ENCODE results near the gene INCA1. TPM values are rescaled to one million over a fixed set of nuclear protein-coding genes. Genes with fewer than 3 reads are reported as not detected.
A peak's percentile ranks its signal among the peaks of the same experiment; 100 is the strongest.

INCA1 gene
- total and polyA plus RNA-seq, 2 of the 8 experiments (the other 6 are each of a cell fraction or from before 2014, with no cell fraction given): 0.89 to 1.4 TPM

GRCh38 chr17:4969047-4969550 is 28.2 kb downstream of the INCA1 start:
- H2BK15ac ChIP-seq (ENCODE audit: low read length): peak overlapping the region; percentile 72; the same call in 1 of the 2 replicates
- peaks cover 0 to 16% of the 10 kb centered on the region in 2 experiments; a peak in 2 of 4 replicates for H3K79me2 ChIP-seq (ENCODE audit: control insufficient read depth in 1 of 2, insufficient read depth in 2 of 2, low read length in 2 of 2)
- H3K23me2 ChIP-seq (ENCODE audit: low read depth, low read length): peaks cover 19% of the 10 kb centered on the region; the same call in 1 of the 2 replicates
- H3K14ac ChIP-seq (ENCODE audit: insufficient read length): no peak overlapping the region
- TF ChIP-seq JUND (IDR thresholded peaks at IDR 0.05; ENCODE audit: low read length): no peak
- peak in 1 of 2 experiments; percentile 47; a peak in 1 of 3 replicates for TF ChIP-seq POLR2A (IDR thresholded peaks at IDR 0.05; ENCODE audit: control extremely low read depth in 1 of 2, low read depth in 2 of 2, low read length in 2 of 2)
- TF ChIP-seq TBP (IDR thresholded peaks at IDR 0.05; ENCODE audit: low read depth, low read length): peak; percentile 17; the same call in 1 of the 2 replicates
- H2AK5ac ChIP-seq (ENCODE audit: low read depth, low read length): 0 out of 2 replicates have a peak overlapping the region, but pooled peaks have one; percentile 86
- 45% methylated on average over 15 of the region's 15 CpGs; no CpG with 5 or more reads in 1 of the 2 experiments for WGBS, 2 experiments (ENCODE audit: extremely low coverage in 1 of 2, insufficient coverage in 1 of 2, insufficient read length in 1 of 2, insufficient replicate concordance in 2 of 2, low coverage in 1 of 2, low lambda C conversion rate in 2 of 2, missing lambda C conversion rate in 1 of 2)
- H3K23ac ChIP-seq (ENCODE audit: insufficient read length): no peak overlapping the region
- H3K56ac ChIP-seq (replicated peaks; ENCODE audit: insufficient read length, low read depth, low read length): peak overlapping the region; percentile 75
- peak overlapping the region; percentile 95 for H4K5ac ChIP-seq (ENCODE audit: insufficient read length, low read depth, low read length)
- H3K4me2 ChIP-seq (ENCODE audit: insufficient read depth in 1 of 2, low read depth in 2 of 2, low read length in 2 of 2): peak overlapping the region; percentile 92 to 99
- H2BK120ac ChIP-seq (replicated peaks; ENCODE audit: low read depth, low read length): no peak overlapping the region
- H4K20me1 ChIP-seq (replicated peaks in 1 of 2; ENCODE audit: control insufficient read depth in 1 of 2, insufficient read depth in 2 of 2, low read length in 2 of 2): peaks cover 2 to 11% of the 10 kb centered on the region in 2 experiments
- no peak overlapping the region for H2BK20ac ChIP-seq (ENCODE audit: low read length)
- DNase-seq (ENCODE audit: low read depth in 1 of 2, low spot score in 2 of 2) (no peak), FAIRE-seq (no peak)
- peaks cover 2 to 16% (median 9%) of the 10 kb centered on the region in 4 experiments for H3K4me1 ChIP-seq (replicated peaks in 1 of 4; ENCODE audit: control insufficient read depth in 3 of 4, insufficient read depth in 4 of 4, low read length in 3 of 4)
- H3K9me3 ChIP-seq (ENCODE audit: insufficient read depth in 2 of 2, low read depth in 1 of 2, low read length in 1 of 2): no peaks in the 10 kb centered on the region
- CTCF ChIA-PET (ENCODE audit: partially characterized antibody): interaction anchor here (1.0 to 6.2 kb wide), 4 partner anchors 9 to 60 kb away, joined by 3 to 31 read pairs (median 6); partner anchors contain the start of gene ENO3
- peaks cover 3% of the 10 kb centered on the region; the same call in 1 of the 2 replicates for H3K79me1 ChIP-seq (ENCODE audit: low read depth, low read length)
- no peak overlapping the region for H2AFZ ChIP-seq (ENCODE audit: low read length)
- peak overlapping the region; percentile 77 for H4K91ac ChIP-seq (replicated peaks; ENCODE audit: insufficient read length, low read length)
- H2BK12ac ChIP-seq (ENCODE audit: low read depth, low read length): peak overlapping the region; percentile 17; the same call in 1 of the 2 replicates
- peaks cover 0 to 15% (median 6%) of the 10 kb centered on the region in 4 experiments; a peak in 3 of 7 replicates for H3K27me3 ChIP-seq (replicated peaks in 1 of 4; ENCODE audit: control insufficient read depth in 3 of 4, extremely low read depth in 1 of 4, insufficient read depth in 3 of 4, low read length in 3 of 4)
- H4K8ac ChIP-seq (ENCODE audit: extremely low read depth, insufficient read depth, low read length): peak overlapping the region; percentile 26; the same call in 1 of the 2 replicates
- peak overlapping the region; percentile 55 for H3K4ac ChIP-seq (replicated peaks; ENCODE audit: insufficient read length, low read depth, low read length)
- peaks cover 0 to 11% (median 0%) of the 10 kb centered on the region in 4 experiments; a peak in 1 of 8 replicates for H3K36me3 ChIP-seq (ENCODE audit: control insufficient read depth in 2 of 4, insufficient read depth in 4 of 4, low read length in 3 of 4)
- POLR2A ChIA-PET (ENCODE audit: partially characterized antibody): interaction anchor here (0.6 to 32.4 kb wide), 12 partner anchors 9 to 243 kb away, joined by 3 to 987 read pairs (median 5); partner anchors contain the start of genes C17orf107, CAMTA2, ENO3 and INCA1
- H3K27ac ChIP-seq (ENCODE audit: low read depth, low read length): no peak overlapping the region; the same call in 1 of the 2 replicates
- peak overlapping the region; percentile 93 for H3K18ac ChIP-seq (ENCODE audit: extremely low read depth, low read length)
- H3K4me3 ChIP-seq (ENCODE audit: extremely low read depth in 1 of 4, insufficient read depth in 2 of 4, low read depth in 3 of 4, low read length in 4 of 4): peak overlapping the region; percentile 71 to 90 (median 85)
- peak overlapping the region; percentile 96 for H2BK5ac ChIP-seq (ENCODE audit: low read depth, low read length)
- peak overlapping the region in 3 of 4 experiments; percentile 31 to 93 (median 77); a peak in 6 of 7 replicates for H3K9ac ChIP-seq (replicated peaks in 1 of 4; ENCODE audit: extremely low read depth in 1 of 4, low read depth in 3 of 4, low read length in 3 of 4)

Measured in H1 (cell line).